ENCODE data around the gene FMN1.

DNA sequence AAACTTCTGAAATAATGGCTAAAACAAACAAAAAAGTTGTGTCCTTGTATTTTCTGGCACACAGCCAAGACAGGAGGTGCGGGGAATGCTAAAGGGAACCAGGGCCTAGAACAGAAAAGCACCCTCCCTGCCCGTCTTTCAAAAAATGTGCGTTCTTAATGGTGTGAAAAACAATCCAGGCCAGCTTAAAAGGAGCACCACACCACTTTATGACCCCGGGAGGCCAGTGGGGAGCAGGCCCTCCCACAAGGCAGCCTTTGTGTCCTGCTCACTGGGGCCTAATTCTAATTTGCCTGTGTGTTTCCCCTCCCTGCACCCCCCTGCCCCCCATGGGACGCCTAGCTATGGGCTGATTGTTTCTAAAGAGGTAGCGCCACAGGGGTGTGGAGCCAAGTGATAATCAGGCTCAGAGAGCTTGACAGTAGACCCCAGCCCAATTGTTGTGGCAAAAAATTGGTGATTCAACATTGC lies 295.4 kb downstream of the FMN1 start:
- no peak for TF ChIP-seq GATA2 (IDR thresholded peaks at IDR 0.05; ENCODE audit: low read depth, low read length)
- TF ChIP-seq GATA3 (IDR thresholded peaks at IDR 0.05; ENCODE audit: low read depth, low read length) = no peak

Measured in SH-SY5Y (cell line).